Testis (tissue), 2 donors: ENCODE measurements around the gene TRMT61A.

Source experiments
- POLR2A ChIP-seq: fragments of 450-650 bp; IDR thresholded peaks from one replicate; pipeline ENCODE4 v1.6.1; 2017; ENCODE audit warnings: antibody characterized with exemption, mild to moderate bottlenecking, moderate library complexity
- TF ChIP-seq, protein P1 (sequence below), 3 experiments: fragments of 450-650 bp in 2 of 3; fragments of 200-600 bp in 1 of 3; sonication (generic) in 1 of 3; IDR thresholded peaks; one replicate each; pipeline ENCODE4 v1.5.1; 2016 to 2019; ENCODE audit warnings: antibody characterized with exemption in 3 of 3, mild to moderate bottlenecking in 2 of 3, moderate library complexity in 1 of 3

DNA sequence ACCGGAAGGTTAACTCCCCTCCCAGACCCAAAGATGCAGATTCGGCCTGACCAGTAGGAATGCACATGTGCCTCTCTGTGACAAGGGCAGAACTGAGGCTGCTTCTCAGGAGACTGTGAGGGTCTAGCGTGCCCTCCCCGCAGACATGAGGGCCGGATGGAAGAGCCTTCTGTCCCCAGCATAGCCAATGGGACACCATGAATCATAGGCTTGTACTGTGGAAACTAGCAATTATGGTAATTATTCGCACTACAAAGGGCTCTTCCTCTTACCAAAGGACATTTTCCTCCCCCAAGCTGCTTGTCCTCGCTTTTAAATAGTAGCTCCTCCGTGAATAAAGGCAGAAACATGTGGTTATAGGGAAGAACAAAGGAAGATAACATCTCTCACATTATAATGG lies 40.0 kb downstream of the TRMT61A start:
- TF ChIP-seq, protein P1, sequence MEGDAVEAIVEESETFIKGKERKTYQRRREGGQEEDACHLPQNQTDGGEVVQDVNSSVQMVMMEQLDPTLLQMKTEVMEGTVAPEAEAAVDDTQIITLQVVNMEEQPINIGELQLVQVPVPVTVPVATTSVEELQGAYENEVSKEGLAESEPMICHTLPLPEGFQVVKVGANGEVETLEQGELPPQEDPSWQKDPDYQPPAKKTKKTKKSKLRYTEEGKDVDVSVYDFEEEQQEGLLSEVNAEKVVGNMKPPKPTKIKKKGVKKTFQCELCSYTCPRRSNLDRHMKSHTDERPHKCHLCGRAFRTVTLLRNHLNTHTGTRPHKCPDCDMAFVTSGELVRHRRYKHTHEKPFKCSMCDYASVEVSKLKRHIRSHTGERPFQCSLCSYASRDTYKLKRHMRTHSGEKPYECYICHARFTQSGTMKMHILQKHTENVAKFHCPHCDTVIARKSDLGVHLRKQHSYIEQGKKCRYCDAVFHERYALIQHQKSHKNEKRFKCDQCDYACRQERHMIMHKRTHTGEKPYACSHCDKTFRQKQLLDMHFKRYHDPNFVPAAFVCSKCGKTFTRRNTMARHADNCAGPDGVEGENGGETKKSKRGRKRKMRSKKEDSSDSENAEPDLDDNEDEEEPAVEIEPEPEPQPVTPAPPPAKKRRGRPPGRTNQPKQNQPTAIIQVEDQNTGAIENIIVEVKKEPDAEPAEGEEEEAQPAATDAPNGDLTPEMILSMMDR (IDR thresholded peaks at IDR 0.05): no peak
- no peak for TF ChIP-seq POLR2A
